GM03348 (cell line): Measurements from ENCODE around the gene HTR3D.
A peak's percentile ranks its signal among the peaks of the same experiment; 100 is the strongest.
"Not testable (repeated sequence)": the region's sequence is repeated elsewhere in the genome, so short reads cannot be mapped to it uniquely, and the experiment has no call there.

ENCODE experiments used
- DNase-seq: peaks from one replicate; pipeline ENCODE4 v3.0.0; 2012; ENCODE audit warnings: low spot score

Gene HTR3D

GRCh38 chr3:184016169-184016570 is 15.4 kb upstream of the HTR3D start:
- DNase-seq: no peak

DNA sequence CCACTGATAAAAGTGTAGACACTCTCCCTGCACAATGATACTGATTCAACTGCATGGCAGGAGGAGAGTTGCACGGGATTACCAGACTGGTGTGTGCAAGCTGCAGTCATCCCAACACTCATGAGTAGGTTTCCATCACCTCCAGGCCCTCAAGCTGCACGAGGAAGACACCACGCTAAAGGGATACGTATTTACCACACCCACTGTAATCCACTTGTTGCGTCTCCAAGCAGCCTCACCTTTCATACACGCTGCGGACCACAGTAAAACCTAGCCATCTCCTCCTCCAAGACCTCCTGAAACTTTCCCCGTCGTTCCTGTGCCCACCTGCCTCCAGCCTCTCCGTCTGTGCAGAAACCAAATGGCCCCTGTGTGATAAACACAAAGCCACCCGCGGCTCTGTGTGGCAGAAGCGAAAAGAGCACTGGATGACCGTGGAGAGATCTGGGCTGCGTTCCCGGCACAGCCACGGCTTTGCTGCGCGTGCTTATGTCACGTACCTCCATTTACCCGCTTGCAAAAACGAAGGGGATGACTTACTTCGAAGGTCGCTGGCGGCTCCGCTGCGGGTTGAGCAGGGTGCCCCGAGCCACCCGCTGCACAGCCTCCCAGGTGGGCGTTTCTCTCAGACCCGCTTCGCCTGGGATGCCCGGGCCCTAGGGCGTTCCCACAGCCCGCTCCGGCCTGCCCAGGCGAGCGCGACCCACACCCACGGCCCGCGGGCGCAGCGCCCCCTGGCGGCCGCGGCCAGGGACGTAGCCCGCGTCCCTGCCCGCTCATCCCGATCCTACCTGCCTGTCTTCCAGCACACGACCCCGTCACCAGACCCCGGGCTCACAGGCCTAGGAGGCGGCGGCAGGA is 14.5 kb upstream of the HTR3D start:
- DNase-seq: peak; percentile 92

- DNase-seq: peak; percentile 96
These were observed 13.7 kb upstream of the HTR3D start, which contains the start of gene ABCC5 for GRCh38 chr3:184017672-184018423. TSS of gene ABCC5 (minus strand) at chr3:184017884. CDS start at chr3:184014392, 3,492 bp downstream.

DNA sequence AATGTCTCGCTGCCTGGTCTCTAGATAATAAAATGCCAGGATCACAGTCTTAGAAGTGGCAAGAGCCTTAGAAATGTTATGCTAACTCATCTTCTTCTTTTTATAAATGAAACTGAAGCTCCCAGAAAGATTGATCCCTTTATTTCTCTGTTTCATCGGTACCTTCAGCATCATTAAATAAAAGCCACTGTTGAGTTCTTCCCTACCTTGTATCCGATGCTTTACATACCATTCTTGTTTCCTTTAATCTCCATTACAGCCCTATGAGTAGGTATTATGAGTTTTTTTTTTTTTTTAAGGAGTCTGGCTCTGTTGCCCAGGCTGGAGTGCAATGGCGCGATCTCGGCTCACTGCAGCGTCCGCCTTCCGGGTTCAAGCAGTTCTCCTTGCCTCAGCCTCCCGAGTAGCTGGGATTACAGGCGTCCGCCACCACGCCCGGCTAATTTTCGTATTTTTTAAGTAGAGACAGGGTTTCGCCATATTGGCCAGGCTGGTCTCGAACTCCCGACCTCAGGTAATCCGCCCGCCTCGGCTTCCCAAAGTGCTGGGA is 13.0 kb upstream of the HTR3D start:
- no peak for DNase-seq

GRCh38 chr3:184022323-184022722 is 9.2 kb upstream of the HTR3D start:
- no peak for DNase-seq

DNA sequence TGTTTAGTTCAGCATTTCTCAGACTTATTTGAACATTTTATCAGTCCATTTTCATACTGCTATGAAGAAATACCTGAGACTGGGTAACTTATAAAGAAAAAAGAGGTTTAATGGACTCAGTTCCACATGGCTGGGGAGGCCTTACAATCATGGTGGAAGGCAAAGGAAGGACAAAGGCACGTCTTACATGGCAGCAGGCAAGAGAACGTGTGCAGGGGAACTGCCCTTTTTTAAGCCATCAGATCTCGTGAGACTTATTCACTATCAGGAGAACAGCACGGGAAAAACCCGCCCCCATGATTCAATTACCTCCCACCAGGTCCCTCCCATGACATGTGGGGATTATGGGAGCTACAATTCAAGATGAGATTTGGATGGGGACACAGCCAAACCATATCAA is 6.3 kb upstream of the HTR3D start:
- not testable (repeated sequence) for DNase-seq

DNA sequence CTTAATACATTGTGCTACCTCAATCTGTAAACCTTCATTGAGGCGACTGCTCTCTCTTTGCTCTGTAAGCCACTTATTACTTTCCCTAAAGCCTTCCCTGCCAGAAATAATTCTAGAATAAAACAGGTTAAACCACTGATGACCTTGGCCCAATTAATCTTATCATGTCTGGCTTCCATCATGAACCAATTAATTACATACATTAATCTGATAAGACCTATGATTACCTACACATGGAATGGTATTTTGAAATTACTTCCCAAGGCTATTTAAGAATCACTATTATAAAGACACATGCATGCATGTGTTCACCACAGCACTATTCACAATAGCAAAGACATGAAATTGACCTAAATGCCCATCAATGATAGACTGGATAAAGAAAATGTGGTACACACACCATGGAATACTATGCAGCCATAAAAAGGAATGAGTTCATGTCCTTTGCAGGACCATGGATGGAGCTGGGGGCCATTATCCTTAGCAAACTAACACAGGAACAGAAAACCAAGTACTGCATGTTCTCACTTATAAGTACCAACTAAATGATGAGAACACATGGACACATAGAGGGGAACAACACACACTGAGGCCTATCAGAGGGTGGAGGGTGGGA is 3.2 kb upstream of the HTR3D start:
- not testable (repeated sequence) for DNase-seq

DNA sequence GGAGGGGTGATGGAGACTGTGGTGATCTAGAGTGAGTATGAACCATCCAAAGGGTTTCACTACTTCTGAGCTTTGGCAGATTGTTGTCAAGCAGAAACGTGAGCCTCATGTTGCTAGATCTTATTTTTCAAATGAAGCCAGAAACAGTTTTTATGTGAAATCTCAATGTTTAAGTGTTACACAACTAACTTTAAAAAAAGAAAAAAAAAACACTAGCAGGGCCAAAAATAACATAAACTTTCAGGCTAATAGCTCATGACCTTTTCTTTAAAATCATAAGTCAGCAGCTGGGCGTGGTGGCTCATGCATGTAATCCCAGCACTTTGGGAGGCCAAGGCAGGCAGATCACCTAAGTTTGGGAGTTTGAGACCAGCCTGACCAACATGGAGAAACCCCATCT is 2.1 kb upstream of the HTR3D start:
- DNase-seq: no peak

GRCh38 chr3:184030536-184030935 is 1.0 kb upstream of the HTR3D start:
- DNase-seq: no peak

DNA sequence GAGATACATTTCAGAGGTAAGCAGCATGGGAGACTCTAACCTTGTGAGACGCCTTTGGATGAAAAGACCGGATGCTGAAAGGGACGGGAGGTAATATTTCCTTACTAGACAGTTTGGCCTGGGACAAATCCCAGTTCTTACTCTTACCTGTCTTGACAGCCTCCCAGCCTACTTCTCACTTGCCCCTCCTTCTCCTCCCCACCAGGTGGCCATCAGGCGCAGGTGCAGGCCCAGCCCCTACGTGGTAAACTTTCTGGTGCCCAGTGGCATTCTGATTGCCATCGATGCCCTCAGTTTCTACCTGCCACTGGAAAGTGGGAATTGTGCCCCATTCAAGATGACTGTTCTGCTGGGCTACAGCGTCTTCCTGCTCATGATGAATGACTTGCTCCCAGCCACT is 6.3 kb downstream of the HTR3D start:
- no peak for DNase-seq

GRCh38 chr3:184038307-184038706 is 6.8 kb downstream of the HTR3D start:
- not testable (repeated sequence) for DNase-seq

- no peak for DNase-seq
These were observed 7.9 kb downstream of the HTR3D start for GRCh38 chr3:184039414-184039813.

DNA sequence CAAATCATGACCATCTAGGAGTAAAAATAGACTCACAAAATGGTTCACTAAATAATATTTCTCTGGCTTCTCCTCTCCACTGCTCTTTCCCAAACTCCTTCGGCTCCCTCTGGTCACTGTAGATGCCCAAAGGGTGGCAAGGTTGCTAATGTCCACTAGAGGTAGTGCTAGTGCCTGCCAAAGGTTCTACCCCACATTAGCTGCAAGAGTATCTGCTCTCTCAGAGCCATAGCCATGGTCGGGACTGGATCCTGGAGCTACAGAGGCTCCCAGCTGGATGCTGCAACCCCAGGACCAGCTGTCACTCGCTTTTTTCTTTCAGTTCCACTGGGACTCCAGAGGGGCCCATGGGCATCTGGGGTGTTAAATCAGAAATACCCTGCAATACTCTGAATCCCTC is 8.5 kb downstream of the HTR3D start:
- DNase-seq: peak; percentile 40

GRCh38 chr3:184042617-184043016 is 11.1 kb downstream of the HTR3D start:
- DNase-seq: no peak

- DNase-seq: no peak
These were observed 14.5 kb downstream of the HTR3D start for GRCh38 chr3:184045995-184046394.

DNA sequence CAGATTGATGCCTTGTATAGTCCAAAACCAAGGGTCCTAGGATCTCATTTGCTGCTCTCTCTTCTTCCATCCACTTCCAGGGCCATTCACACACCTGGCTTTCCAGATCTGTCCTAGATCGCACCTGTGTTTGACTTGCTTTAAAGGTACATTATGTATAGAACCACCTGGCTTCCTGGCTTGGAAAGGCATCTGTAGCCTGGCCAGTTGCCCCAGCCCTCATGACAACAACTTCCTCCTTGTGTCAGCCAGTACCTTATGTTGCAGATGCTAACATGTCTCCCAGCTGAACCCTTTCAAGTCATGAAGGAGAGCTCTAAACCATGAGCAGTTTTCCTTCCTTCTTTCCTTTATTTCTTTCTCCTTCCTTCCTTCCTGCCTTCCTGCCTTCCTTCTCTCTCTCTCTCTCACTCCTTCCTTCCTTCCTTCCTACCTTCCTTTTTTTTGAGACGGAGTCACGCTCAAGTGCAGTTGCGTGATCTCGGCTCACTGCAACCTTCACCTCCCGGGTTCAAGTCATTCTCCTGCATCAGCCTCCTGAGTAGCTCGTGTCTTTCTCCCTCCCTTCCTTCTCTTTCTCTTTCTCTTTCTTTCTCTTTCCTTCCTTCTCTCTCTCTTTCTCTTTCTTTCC is 18.8 kb downstream of the HTR3D start:
- no peak for DNase-seq

DNA sequence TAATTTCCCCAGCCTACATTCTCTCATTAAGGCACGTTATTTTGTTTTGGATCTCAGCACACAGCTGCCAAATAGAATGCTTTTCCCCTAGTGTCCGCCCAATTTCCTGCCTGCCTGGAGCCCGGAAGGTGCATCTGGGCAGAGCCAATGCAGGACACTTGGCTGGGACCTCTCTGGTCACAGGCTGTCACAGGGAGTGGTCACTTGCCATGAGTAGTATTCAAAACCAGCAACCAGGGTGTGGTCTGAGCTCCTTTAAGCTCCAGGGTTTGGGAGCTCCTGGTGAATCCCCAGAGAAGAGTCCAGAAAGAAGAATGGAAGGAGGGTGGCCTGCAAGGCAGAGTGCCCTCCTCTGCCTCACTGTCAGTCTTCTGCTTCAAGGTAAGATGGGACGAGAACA is 21.2 kb downstream of the HTR3D start, which contains the start of gene HTR3C:
Gene HTR3C (plus strand): TSS at position 281 of the 400 bp plus-strand sequence. CDS start 34 bp downstream, at position 315.
- DNase-seq: no peak

DNA sequence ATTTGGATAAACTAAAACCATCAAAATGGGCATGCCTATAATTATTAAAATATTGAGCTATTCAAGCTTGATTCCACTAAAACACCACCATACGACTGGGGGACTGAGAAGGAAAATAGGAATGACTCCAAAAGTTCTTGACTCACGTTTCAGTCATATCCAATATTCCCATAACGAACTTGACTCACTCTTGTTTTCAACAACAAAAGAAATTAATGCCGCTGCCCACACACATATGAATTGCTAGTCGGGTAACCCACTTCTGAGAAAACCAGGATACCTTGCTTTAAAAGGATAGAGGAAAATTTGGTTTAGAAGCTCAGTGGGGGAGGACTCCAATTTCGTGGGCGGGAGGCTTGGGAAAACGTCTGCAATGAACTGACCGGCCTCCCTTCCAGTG is 26.5 kb downstream of the HTR3D start:
- DNase-seq: peak; percentile 44

DNA sequence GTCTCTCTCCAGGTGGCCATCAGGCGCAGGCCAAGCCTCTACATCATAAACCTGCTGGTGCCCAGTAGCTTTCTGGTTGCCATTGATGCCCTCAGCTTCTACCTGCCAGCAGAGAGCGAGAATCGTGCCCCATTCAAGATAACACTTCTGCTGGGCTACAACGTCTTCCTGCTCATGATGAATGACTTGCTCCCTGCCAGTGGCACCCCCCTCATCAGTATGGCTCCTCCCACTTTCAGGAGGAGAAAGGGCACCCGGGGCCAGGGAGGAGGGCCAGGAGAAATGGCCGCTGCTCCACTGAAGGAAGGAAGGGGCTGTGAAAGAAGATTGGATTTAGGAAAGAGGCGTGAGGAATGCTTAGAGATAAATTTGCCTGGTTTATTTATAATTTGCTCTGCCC is 27.9 kb downstream of the HTR3D start:
- DNase-seq: no peak

- DNase-seq: no peak
These were observed 31.1 kb downstream of the HTR3D start for GRCh38 chr3:184062637-184063036.

DNA sequence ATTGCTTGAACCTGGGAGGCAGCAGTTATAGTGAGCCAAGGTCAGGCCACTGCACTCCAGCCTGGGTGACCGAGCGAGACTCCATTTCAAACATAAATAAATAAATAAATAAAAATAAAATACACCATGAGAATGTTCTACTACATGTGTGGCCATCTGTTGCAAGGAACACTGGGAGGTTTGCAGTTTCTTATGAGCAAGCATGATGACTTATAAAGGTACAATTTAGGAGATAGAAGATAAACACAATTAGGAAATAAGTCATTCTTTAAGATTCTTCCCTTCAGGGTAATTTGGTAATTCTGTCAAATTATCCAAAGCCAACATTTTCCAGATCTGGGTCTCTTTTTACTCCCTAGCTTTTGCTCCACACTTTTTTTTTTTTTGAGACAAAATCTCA is 34.7 kb downstream of the HTR3D start:
- DNase-seq: no peak

DNA sequence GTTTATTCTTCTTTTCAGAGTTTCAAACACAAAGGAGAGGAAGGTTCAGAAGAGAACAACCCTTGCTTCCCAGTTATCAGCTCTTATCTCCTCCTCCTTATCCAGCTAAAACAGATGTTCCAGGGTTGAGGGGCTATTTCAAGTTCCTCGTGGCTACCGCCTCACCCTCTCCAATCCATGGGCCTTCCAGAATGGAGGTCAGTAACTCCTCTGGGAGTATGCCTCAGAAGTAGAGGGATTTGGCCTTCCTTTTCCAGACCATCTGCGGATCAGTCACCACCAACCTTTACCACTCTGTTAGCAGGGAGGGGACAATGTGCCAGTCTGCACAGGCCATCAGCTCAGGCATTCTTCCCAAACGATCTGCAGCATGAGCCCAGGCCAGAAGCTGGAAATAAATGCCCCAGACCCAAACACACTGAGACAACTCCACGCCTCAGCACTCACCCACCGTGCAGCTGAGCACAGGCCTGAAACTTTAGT is 36.1 kb downstream of the HTR3D start:
- no peak for DNase-seq
